CD4-positive, alpha-beta T cell treated with Interleukin-12 subunit alpha and Interleukin-12 subunit beta, for 1 hour (primary cell): ENCODE results near the gene RALB.
"Not testable (repeated sequence)": the region's sequence is repeated elsewhere in the genome, so short reads cannot be mapped to it uniquely, and the experiment has no call there.

Experiments used
- DNase-seq: peaks from one replicate; pipeline ENCODE4 v3.0.0-alpha.2; 2020

The RALB gene

GRCh38 chr2:120317180-120317533 is 64.5 kb downstream of the RALB start:
- DNase-seq = no peak

- DNase-seq = no peak
Observed at GRCh38 chr2:120317916-120318315, 65.3 kb downstream of the RALB start.

- no peak for DNase-seq
Observed at GRCh38 chr2:120318626-120319025, 66.0 kb downstream of the RALB start.

DNA sequence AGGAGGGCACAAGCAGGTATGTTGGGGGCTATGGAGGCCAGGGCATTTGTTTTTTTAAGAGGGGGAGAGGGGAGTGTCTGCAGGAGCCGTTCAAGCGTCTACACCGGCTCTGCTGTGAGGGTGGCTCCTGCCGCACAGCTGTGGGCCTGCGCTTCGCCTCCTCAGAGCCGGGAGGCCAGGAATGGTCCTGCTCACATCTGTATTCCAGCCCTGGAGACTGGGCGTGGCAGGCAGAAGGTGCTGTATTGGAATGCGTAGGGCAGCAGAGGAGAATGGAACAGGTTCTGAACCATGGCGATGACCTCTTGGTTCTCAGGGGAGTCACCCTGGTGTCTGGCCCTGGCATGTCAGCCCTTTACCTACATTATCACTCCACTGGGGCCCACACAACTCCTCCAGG is 66.5 kb downstream of the RALB start:
- no peak for DNase-seq

DNA sequence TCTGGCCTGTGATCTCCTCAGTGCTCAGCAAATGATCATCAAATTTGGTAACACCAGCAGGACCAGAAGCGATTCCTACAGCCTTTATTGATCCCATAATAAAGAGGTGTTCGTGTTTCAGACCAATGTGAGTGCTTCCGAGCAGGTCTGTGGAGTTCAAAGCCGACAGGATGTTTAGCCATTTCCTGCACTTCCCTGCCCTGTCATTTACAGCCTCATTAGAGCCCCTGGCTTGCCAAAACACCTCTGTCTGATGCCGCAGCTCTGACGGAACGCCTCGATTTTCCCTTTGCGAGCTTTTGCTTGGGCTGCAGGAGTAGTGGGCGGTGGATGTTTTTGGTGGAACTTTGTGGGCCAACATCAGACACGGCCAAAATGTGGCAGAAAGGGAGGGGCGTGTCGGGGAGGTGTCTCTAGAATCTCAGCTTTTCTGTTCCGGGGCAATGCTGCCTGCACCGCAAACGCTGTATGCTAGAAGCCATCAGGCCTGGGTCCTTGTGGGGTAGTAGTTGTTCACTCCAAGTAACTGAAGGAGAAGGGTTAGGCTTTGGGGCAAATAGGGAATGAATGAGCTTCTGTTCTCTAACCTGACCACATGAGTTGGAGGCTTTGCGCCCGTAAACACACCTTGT is 67.2 kb downstream of the RALB start:
- DNase-seq = no peak

- no peak for DNase-seq
Observed at GRCh38 chr2:120320318-120320851, 67.7 kb downstream of the RALB start.

GRCh38 chr2:120320887-120321556 is 68.4 kb downstream of the RALB start:
- not testable (repeated sequence) for DNase-seq

GRCh38 chr2:120321721-120322284 is 69.2 kb downstream of the RALB start:
- no peak for DNase-seq

- no peak for DNase-seq
Observed at GRCh38 chr2:120322329-120322728, 69.7 kb downstream of the RALB start.

- DNase-seq = no peak
Observed at GRCh38 chr2:120323214-120323613, 70.6 kb downstream of the RALB start.

- no peak for DNase-seq
Observed at GRCh38 chr2:120323807-120324399, 71.3 kb downstream of the RALB start.

GRCh38 chr2:120324933-120325332 is 72.3 kb downstream of the RALB start:
- DNase-seq = no peak

DNA sequence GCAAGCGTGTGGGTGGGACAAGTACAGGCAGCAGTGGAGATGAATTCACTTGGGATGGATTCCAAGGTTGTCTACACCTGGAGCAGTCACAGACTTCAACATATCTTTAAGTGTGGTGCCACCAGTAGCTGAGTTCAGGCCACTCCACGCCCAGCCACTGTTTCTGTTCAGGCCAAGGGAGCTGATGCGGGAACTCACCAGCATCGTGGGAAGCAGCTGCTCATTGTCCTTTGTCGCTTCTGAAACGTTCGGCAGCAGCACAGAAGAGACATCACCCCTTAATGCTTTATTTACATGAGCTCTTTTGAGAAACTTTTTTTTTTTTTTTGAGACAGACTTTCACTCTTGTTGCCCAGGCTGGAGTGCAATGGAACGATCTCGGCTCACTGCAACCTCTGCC is 73.4 kb downstream of the RALB start:
- DNase-seq = no peak

- DNase-seq = no peak
Observed at GRCh38 chr2:120330946-120331822, 78.5 kb downstream of the RALB start.

DNA sequence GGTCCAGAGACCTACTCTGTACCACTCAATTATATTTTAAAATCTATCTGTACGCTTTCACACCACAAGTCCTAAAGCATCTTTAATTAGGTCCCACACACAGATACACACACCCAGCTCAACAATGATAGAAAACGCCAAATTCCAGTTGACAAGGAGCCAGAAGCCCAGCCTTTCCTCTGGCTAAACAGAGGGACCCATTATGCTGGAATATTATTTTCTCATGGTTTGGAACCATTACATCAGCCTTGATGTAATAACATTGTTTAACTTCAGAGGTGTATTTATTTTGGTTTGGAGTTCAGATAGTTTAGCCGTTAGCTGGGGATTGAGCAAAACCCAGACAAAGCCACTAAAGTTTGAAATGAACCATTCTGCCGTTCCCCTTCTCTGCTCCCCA is 79.3 kb downstream of the RALB start:
- no peak for DNase-seq

DNA sequence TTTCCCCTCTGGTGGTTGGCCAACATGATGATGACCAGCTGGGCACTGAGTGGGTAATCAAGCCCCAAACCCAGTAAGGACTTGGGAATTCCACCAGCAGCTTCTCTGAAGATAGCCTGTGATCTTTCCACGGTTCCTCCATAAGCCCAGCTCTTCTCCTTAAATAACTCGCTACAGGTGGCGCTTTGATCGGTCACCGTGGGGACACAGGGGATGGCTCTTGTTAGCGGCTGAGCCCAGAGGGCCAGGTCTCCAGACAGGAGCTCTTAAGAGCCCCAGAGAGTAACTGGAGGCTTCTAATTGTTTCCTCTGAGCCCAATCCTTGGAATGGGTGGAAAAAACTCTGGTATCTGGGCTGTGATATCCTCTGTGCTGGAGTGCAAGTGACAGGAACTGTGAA is 79.7 kb downstream of the RALB start:
- DNase-seq = no peak

DNA sequence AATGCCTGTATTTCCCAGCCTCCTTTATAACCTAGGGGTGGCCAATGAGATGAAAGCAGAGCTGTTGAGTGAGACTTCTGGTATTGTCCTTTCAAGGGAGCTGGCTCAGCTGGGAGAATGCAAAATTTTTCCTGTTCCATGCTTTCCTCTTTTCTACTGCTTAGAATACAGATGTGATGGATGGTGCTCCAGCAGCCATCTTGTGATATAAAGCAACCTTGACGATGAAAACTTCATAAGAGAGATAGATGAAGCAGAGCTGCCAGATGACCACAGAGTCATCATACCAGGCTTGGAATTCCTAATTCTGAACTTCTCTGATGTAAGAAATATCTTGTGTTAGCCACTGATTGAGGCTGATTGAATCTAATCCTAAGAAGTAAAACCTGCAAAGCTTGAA is 81.4 kb downstream of the RALB start:
- no peak for DNase-seq

GRCh38 chr2:120336749-120337148 is 84.1 kb downstream of the RALB start:
- DNase-seq = no peak

DNA sequence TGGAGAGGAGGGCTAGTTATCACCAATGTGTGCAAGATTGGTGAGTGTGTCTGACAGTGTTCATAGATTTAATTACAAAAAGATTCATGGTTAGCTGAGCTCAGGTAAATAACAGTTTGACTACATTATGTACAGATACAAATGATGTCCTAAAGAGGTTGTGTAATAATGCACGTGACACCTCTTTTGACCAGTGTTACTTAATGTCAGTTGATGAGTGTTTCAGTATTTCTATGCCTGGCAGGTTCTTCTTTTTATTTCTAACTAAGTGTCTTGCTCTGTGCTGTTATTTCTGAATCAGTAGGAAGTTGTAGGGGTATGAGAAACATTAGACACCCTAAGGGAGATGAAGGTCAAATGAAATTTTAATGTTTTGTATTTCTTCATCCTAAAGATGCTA is 85.4 kb downstream of the RALB start:
- DNase-seq = no peak

DNA sequence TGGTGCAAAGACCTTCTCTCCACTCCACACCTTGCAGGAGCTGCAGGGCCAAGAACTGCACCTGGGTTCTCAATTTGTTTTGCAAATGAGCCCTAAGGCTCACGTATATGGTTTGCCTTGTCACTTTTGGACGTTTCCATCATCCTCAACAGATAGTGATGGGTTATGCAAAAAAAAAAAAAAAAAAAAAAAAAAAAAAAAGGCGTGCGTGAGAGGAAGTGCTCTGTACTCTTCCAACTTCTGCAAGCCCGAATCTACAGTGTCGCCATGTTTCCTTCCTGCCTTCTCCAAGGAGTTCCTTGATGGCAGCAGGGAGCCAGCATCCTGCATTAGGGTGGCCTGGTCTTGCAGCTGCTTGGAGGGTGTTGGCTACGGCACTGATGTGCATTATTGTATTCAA is 89.3 kb downstream of the RALB start:
- no peak for DNase-seq

DNA sequence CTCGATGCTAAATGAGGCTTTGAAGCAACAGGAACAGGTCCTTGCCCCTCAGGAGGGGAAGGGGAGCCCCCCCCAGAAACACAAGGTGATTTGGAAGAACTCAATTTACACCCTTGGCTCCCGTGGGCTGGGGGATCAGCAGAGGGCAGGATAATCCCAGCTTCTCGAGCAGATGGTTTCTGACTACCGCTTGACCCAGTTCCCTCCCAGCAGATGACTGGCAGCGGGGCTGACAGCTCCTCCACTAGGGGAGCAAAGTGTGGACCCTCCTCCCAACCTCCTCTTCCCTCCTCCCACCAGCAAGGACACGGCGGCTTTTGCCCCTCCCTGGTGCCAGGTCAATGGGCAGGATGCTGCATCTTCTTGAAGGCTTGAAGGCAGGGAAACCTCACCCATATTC is 89.8 kb downstream of the RALB start:
- no peak for DNase-seq

DNA sequence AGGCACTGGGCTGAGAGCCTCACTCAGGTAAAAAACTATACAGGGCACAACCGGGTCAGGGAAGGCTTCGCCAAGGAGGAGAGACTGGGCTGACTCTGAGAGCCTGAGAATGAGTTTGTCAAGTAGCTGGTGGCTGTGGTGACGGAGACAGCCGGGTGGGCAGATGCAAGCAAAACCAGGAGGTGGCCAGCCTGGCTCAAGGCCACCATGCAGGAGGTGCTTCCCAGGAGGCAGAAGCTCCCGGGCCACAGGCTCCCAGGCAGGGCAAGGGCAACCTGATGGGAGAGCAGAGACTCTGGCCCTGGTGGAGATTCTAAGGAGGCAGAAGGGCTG is 90.4 kb downstream of the RALB start:
- DNase-seq = no peak

GRCh38 chr2:120343433-120344105 is 90.9 kb downstream of the RALB start:
- peak; percentile 42 for DNase-seq
